CD4-positive, alpha-beta memory T cell (primary cell): ENCODE measurements around the gene ERBB3. TPM values are rescaled to one million over a fixed set of nuclear protein-coding genes. Genes with fewer than 3 reads are reported as not detected.

Source experiments
- CTCF ChIA-PET: fragments of 350-600 bp; sonication (Branson Sonifier 250); formaldehyde crosslinking; loops from one replicate; lab custom pipeline; 2021; ENCODE audit warnings: inconsistent platforms; ENCODE audit not compliant: partially characterized antibody; lab: Charles Lee
- POLR2A ChIA-PET: fragments of 350-600 bp; sonication (Branson Sonifier 250); formaldehyde crosslinking; loops from one replicate; lab custom pipeline; 2021; ENCODE audit not compliant: partially characterized antibody; lab: Charles Lee
- DNase-seq, 5 donors: peaks; one replicate each; pipeline versions ENCODE4 v3.0.0 to v3.0.0-alpha.2; 2020 to 2022; ENCODE audit warnings: mixed read lengths in 1 of 5
- H3K27ac ChIP-seq: one replicate; pipeline ENCODE4 v1.7.0; 2013; ENCODE audit warnings: low read depth, low read length
- H3K27me3 ChIP-seq: 2 replicates; pipeline ENCODE4 v1.7.0; 2013; ENCODE audit warnings: mild to moderate bottlenecking, low read length, moderate library complexity; ENCODE audit not compliant: insufficient read depth
- H3K36me3 ChIP-seq: 2 replicates; pipeline ENCODE4 v1.7.0; 2013; ENCODE audit warnings: mild to moderate bottlenecking, low read length, moderate library complexity; ENCODE audit not compliant: insufficient read depth
- H3K4me1 ChIP-seq: 2 replicates; pipeline ENCODE4 v1.7.0; 2013; ENCODE audit warnings: mild to moderate bottlenecking, low read length, moderate library complexity; ENCODE audit not compliant: insufficient read depth
- H3K4me3 ChIP-seq, 2 donors: one replicate each; pipeline ENCODE4 v1.7.0; 2013; ENCODE audit warnings: low read length in 2 of 2, mild to moderate bottlenecking in 1 of 2
- H3K9me3 ChIP-seq, 2 donors: one replicate each; pipeline ENCODE4 v1.7.0; 2013; ENCODE audit warnings: low read length in 2 of 2, control low read depth in 1 of 2; ENCODE audit not compliant: control insufficient read depth in 1 of 2
- H3K27ac Mint-ChIP-seq, 7 donors: one replicate each; pipeline ENCODE4 v1.8.0; 2020 to 2021; ENCODE audit warnings: mixed read lengths in 7 of 7, mild to moderate bottlenecking in 6 of 7, inconsistent platforms in 3 of 7, moderate library complexity in 3 of 7
- H3K27me3 Mint-ChIP-seq, 2 donors: one replicate each; pipeline ENCODE4 v1.8.0; 2020 to 2021; ENCODE audit warnings: mixed read lengths in 2 of 2
- H3K36me3 Mint-ChIP-seq, 2 donors: one replicate each; pipeline ENCODE4 v1.8.0; 2020 to 2021; ENCODE audit warnings: mixed read lengths in 2 of 2, inconsistent platforms in 1 of 2, mild to moderate bottlenecking in 1 of 2
- H3K4me1 Mint-ChIP-seq, 4 donors: one replicate each; pipeline ENCODE4 v1.8.0; 2020 to 2021; ENCODE audit warnings: mixed read lengths in 4 of 4, mild to moderate bottlenecking in 1 of 4
- H3K4me3 Mint-ChIP-seq, 8 donors: one replicate each; pipeline ENCODE4 v1.8.0; 2020 to 2021; ENCODE audit warnings: mixed read lengths in 8 of 8, mild to moderate bottlenecking in 7 of 8, moderate library complexity in 6 of 8, inconsistent platforms in 3 of 8
- H3K9me3 Mint-ChIP-seq, 8 donors: one replicate each; pipeline ENCODE4 v1.8.0; 2020 to 2021; ENCODE audit warnings: mixed read lengths in 8 of 8, mild to moderate bottlenecking in 5 of 8, inconsistent platforms in 3 of 8, moderate library complexity in 1 of 8
- intact Hi-C: fragments of 100-400 bp; cut with micrococcal nuclease; formaldehyde crosslinking; loops from one replicate; pipeline ENCODE4 v1.15.1; 2023
- polyA plus RNA-seq, 2 donors: library from polyadenylated mRNA; unstranded; fragments of 300-500 nt; fragmentation: Illumina TruSeq; gene quantifications; one replicate each; pipeline ENCODE4 v1.2.3, GENCODE V29; 2021
- total RNA-seq, 2 experiments: library from RNA; stranded (reverse); gene quantifications; one replicate each; pipeline ENCODE4 v1.2.3, GENCODE V29; 2021

Gene ERBB3
- total and polyA plus RNA-seq, 4 experiments from 2014 or later: 0.61 to 6.9 (median 3.3) TPM

DNA sequence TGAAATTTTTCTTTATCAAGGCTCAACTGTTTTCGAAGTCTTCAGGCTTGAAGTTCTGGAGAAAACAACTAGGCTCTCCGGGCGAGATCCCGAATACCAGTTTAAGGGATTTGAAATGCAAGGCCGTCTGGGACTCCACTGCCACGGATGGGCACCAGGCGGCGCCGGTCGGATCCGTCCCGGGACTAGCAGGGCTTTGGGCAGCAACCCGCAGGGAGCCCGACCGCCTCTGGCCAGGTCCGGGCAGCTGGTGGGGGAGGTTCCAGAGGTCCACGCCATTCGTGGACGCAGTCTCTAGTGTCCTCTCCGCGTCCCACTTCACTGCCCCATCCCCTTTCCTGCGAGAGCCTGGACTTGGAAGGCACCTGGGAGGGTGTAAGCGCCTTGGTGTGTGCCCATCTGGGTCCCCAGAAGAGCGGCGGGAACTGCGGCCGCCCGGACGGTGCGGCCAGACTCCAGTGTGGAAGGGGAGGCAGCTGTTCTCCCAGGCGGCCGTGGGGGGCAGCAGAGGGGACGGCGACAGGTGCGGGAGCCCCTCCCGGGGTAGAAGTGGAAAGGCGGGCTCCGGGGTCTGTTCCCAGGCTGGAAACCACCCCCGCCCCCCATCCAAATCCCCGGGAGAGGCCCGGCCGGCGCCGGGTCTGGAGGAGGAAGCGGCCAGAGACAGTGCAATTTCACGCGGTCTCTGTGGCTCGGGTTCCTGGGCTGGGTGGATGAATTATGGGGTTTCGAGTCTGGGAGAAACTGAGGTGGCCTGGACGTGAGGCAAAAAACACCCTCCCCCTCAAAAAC lies 838 bp upstream of the ERBB3 start:
- Histone ChIP-seq H3K4me1 (peaks cover 20% of the 10 kb centered on the region), H3K9me3 (no peaks in the 10 kb centered on the region), H3K27ac (peak overlapping the region; percentile 2), H3K36me3 (no peaks in the 10 kb centered on the region), H3K4me3 (peak overlapping the region; percentile 52 to 86), H3K27me3 (peaks cover 6% of the 10 kb centered on the region)
- intact Hi-C loops: loop anchor here (1.0 to 2.0 kb wide), 3 partner anchors 25 to 39 kb away; partner anchors contain the start of genes PA2G4 and ZC3H10
- ChIA-PET POLR2A (interaction anchor here (0.8 to 6.1 kb wide), 6 partner anchors 24 to 143 kb away, joined by 3 to 70 read pairs (median 5); partner anchors contain the start of genes PA2G4, RPL41, SMARCC2 and ZC3H10), CTCF (interaction anchor here (1.0 to 2.2 kb wide), 7 partner anchors 12 to 356 kb away, joined by 3 to 7 read pairs (median 5); partner anchors contain the start of genes PA2G4 and ZC3H10)
- peaks cover 0 to 25% (median 5%) of the 10 kb centered on the region in 4 donors for H3K4me1 Mint-ChIP-seq
- peak; percentile 27 to 65 (median 40) for DNase-seq
- H3K36me3 Mint-ChIP-seq: no peaks in the 10 kb centered on the region
- H3K27me3 Mint-ChIP-seq: peaks cover 0 to 3% of the 10 kb centered on the region in 2 donors
- peak overlapping the region in 6 of 7 donors; percentile 36 to 91 (median 72) for H3K27ac Mint-ChIP-seq
- H3K9me3 Mint-ChIP-seq: no peaks in the 10 kb centered on the region
- H3K4me3 Mint-ChIP-seq: peak overlapping the region; percentile 84 to 91 (median 88)

DNA sequence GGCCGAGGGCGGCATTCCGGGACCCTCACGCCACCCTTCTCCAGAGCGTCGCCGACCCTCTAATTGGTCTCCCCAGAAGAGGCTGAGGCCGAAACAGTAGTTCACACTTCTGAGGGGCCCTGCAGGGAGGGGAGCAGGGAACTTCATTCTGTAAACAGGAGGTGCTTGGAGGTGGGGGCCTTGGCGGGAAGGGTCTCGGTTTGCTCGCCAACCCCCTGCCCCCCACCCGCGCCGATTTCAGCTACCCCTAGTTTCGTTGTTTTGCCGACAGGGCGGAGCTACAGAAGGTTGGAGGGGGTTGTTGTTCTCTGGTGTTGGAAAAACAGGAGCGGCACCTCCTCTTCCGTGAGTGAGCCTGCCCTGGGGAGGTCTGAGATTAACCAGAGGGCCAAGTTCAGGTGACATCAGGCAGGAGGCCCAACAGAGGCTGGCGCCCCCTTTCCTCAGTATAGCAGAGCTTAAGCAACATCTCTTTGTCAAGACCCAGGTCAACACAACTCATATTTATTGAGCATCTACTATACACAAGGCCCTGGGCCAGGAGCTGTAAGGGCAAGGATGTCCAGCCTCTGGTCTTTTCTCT lies 682 bp downstream of the ERBB3 start:
- intact Hi-C loops: no loop called here
- peaks cover 20% of the 10 kb centered on the region for H3K4me1 ChIP-seq
- Mint-ChIP-seq H3K27me3 (peaks cover 0 to 3% of the 10 kb centered on the region in 2 donors), H3K4me1 (peaks cover 0 to 25% (median 5%) of the 10 kb centered on the region in 4 donors), H3K36me3 (no peaks in the 10 kb centered on the region), H3K4me3 (peak overlapping the region; percentile 49 to 90 (median 84)), H3K27ac (peak overlapping the region in 2 of 7 donors; percentile 37 to 76), H3K9me3 (no peaks in the 10 kb centered on the region)
- H3K27ac ChIP-seq: no peak overlapping the region
- H3K9me3 ChIP-seq: no peaks in the 10 kb centered on the region
- H3K36me3 ChIP-seq: no peaks in the 10 kb centered on the region
- peaks cover 6% of the 10 kb centered on the region for H3K27me3 ChIP-seq
- POLR2A ChIA-PET: interaction anchor here (1.3 to 6.1 kb wide), 5 partner anchors 23 to 107 kb away, joined by 4 to 70 read pairs (median 6); partner anchors contain the start of genes PA2G4, RAB5B, RPL41 and ZC3H10
- H3K4me3 ChIP-seq: peak overlapping the region in 1 of 2 donors; percentile 52
- no peak for DNase-seq
- CTCF ChIA-PET: interaction anchor here (0.6 to 2.2 kb wide), 9 partner anchors 10 to 342 kb away, joined by 3 to 8 read pairs (median 4); partner anchors contain the start of gene PA2G4

DNA sequence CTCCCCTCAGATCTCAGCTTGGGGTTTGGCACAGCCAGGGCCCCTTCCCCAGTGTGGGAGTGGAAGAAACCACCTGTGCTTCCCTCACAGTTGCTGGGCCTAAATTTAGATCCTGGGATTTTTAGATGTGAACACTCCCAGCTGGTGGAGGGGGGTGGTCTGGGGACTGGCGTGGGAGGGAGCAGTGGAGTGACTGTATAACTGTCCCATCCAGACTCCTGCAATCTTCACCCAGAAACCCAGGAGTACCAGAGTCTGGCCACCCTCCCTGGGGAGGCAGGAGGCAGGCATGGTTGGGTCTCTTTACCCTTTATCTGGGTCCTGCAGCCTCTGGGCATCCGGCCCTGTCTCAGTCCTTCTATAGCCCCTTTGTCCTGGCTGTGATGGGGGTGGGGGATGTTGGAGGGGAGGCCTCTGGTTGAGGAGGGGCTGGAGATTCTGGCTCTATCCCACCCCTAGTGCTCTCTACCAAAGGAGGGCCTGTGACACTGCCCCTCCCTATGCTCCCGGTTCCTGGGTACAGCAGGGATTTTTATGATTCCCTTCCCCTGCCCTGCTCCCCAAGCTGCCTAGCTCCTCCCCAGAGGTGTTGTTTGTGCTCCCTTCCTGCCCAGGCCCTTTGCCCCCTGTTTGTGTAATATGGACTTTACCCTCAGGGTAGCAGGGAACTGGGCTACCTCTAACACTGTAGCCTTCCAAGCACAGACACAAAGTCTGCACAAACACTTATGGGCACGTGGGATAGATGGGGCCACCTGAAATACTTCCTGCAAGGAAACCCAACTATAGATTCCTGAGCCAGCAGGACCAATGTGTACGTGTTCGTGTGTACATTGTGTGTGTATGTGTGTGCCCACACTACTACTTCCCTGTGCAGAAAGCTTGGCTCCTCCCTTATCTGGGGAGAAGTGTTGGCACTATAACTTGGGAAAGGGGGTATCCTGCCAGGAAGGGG lies 1.7 kb downstream of the ERBB3 start:
- Histone ChIP-seq H3K36me3 (no peaks in the 10 kb centered on the region), H3K4me1 (peaks cover 20% of the 10 kb centered on the region), H3K27ac (no peak overlapping the region), H3K4me3 (no peak overlapping the region), H3K9me3 (no peaks in the 10 kb centered on the region), H3K27me3 (peaks cover 6% of the 10 kb centered on the region)
- intact Hi-C loops: no loop called here
- peaks cover 0 to 25% (median 5%) of the 10 kb centered on the region in 4 donors for H3K4me1 Mint-ChIP-seq
- ChIA-PET POLR2A (interaction anchor here (0.6 to 6.1 kb wide), 5 partner anchors 21 to 108 kb away, joined by 3 to 70 read pairs (median 6); partner anchors contain the start of genes PA2G4, RAB5B, RPL41 and ZC3H10), CTCF (interaction anchor here (0.6 to 2.2 kb wide), 4 partner anchors 23 to 60 kb away, joined by 3 to 8 read pairs (median 6); partner anchors contain the start of gene PA2G4)
- H3K27me3 Mint-ChIP-seq: peaks cover 0 to 3% of the 10 kb centered on the region in 2 donors
- no peaks in the 10 kb centered on the region for H3K36me3 Mint-ChIP-seq
- H3K9me3 Mint-ChIP-seq: no peaks in the 10 kb centered on the region
- DNase-seq: no peak
- peak overlapping the region in 7 of 8 donors; percentile 17 to 88 (median 71) for H3K4me3 Mint-ChIP-seq
- peak overlapping the region in 1 of 7 donors; percentile 76 for H3K27ac Mint-ChIP-seq

DNA sequence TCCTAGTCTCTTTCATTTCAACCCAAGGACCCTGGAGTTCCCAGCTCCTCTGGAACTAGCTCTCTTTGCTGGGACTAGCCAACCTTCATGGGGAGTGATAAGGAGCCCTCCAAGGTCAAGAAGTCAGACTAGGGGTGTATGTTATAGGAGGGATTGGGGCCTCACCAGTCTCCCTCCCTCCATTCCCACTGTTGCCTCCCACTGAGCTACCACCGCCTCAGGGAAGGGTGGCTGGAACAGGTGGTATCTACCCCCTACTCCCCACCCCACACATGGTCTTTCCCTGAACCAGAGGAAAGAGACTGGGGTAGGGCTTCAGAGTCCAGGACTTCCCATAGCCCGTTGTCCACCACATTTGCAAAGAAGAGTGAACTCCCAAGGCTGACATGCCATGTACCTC lies 2.4 kb downstream of the ERBB3 start:
- H3K36me3 ChIP-seq: no peaks in the 10 kb centered on the region
- H3K4me3 ChIP-seq: no peak overlapping the region
- intact Hi-C loops: no loop called here
- ChIA-PET CTCF (interaction anchor here (2.2 kb wide), 1 partner anchor 22 kb away, joined by 7 read pairs; the partner anchor contains the start of gene PA2G4), POLR2A (interaction anchor here (6.1 kb wide), 1 partner anchor 21 kb away, joined by 70 read pairs; the partner anchor contains the start of gene PA2G4)
- H3K9me3 Mint-ChIP-seq: no peaks in the 10 kb centered on the region
- DNase-seq: no peak
- H3K36me3 Mint-ChIP-seq: no peaks in the 10 kb centered on the region
- H3K27ac ChIP-seq: no peak overlapping the region
- peaks cover 0 to 3% of the 10 kb centered on the region in 2 donors for H3K27me3 Mint-ChIP-seq
- no peak overlapping the region for H3K4me3 Mint-ChIP-seq
- no peaks in the 10 kb centered on the region for H3K9me3 ChIP-seq
- peaks cover 20% of the 10 kb centered on the region for H3K4me1 ChIP-seq
- H3K27ac Mint-ChIP-seq: peak overlapping the region in 1 of 7 donors; percentile 19
- peaks cover 6% of the 10 kb centered on the region for H3K27me3 ChIP-seq
- H3K4me1 Mint-ChIP-seq: peaks cover 0 to 25% (median 5%) of the 10 kb centered on the region in 4 donors

DNA sequence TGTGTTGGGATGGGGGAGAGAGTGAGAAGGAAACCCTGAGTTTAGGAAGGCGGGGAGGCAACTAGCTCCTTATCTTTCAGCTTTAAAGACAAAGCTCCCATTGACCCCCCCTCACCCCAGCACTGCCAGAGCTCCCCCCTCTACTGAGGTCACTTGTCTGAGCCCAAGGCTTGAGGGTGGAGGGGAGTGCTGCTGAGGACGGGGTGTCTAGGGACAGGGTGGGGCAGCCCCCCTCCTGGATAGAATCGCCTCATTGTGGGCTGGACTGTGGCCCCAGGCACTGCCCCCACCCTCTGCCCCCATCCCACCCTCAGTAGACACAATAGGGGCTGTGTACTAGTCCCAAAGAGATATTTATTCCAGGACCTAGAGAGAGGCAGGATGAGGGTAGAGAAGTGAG lies 3.0 kb downstream of the ERBB3 start:
- intact Hi-C loops: no loop called here

DNA sequence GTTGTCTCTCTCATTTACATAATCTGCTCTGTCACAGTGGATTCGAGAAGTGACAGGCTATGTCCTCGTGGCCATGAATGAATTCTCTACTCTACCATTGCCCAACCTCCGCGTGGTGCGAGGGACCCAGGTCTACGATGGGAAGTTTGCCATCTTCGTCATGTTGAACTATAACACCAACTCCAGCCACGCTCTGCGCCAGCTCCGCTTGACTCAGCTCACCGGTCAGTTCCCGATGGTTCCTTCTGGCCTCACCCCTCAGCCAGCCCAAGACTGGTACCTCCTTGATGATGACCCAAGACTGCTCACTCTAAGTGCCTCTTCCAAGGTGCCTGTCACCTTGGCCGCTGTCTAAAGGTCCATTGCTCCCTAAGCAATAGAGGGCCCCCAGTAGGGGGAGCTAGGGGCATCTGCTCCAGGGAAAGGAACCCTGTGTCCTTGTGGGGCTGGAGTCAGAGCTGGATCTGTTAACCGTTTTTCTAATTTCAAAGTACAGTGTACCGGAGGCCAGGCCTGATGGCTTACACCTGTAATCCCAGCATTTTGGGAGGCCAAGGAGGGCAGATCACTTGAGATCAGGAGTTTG lies 5.1 kb downstream of the ERBB3 start:
- DNase-seq: no peak
- Mint-ChIP-seq H3K27ac (peak overlapping the region in 1 of 7 donors; percentile 76), H3K36me3 (no peaks in the 10 kb centered on the region), H3K4me3 (no peak overlapping the region), H3K4me1 (peaks cover 0 to 11% (median 4%) of the 10 kb centered on the region in 4 donors), H3K27me3 (peaks cover 0 to 3% of the 10 kb centered on the region in 2 donors), H3K9me3 (no peaks in the 10 kb centered on the region)
- H3K9me3 ChIP-seq: no peaks in the 10 kb centered on the region
- peaks cover 10% of the 10 kb centered on the region for H3K4me1 ChIP-seq
- CTCF ChIA-PET: interaction anchor here (0.9 to 3.0 kb wide), 12 partner anchors 11 to 65 kb away, joined by 3 to 23 read pairs (median 3); partner anchors contain the start of genes PA2G4 and ZC3H10
- intact Hi-C loops: no loop called here
- H3K27me3 ChIP-seq: peaks cover 6% of the 10 kb centered on the region
- POLR2A ChIA-PET: interaction anchor here (1.8 kb wide), 1 partner anchor 19 kb away, joined by 4 read pairs; the partner anchor contains the start of gene PA2G4
- H3K4me3 ChIP-seq: no peak overlapping the region
- H3K27ac ChIP-seq: no peak overlapping the region
- no peaks in the 10 kb centered on the region for H3K36me3 ChIP-seq

More for the DNA sequence above, 3.0 kb downstream of the ERBB3 start:
- Histone ChIP-seq H3K27me3 (peaks cover 6% of the 10 kb centered on the region), H3K9me3 (no peaks in the 10 kb centered on the region), H3K4me1 (peaks cover 20% of the 10 kb centered on the region), H3K27ac (no peak overlapping the region), H3K4me3 (no peak overlapping the region), H3K36me3 (no peaks in the 10 kb centered on the region)
- Mint-ChIP-seq H3K9me3 (no peaks in the 10 kb centered on the region), H3K27ac (no peak overlapping the region), H3K36me3 (no peaks in the 10 kb centered on the region), H3K4me3 (no peak overlapping the region), H3K27me3 (peaks cover 0 to 3% of the 10 kb centered on the region in 2 donors), H3K4me1 (peaks cover 0 to 25% (median 5%) of the 10 kb centered on the region in 4 donors)
- no peak for DNase-seq
- ChIA-PET POLR2A (no interaction called here), CTCF (interaction anchor here (2.2 kb wide), 1 partner anchor 22 kb away, joined by 7 read pairs; the partner anchor contains the start of gene PA2G4)
